ENCODE data around the gene HSDL2. TPM values are rescaled to one million over a fixed set of nuclear protein-coding genes. Genes with fewer than 3 reads are reported as not detected.

HSDL2 gene
- total RNA-seq = 1 to 10 TPM; 4.7 to 7.8 (median 5.7) TPM

DNA sequence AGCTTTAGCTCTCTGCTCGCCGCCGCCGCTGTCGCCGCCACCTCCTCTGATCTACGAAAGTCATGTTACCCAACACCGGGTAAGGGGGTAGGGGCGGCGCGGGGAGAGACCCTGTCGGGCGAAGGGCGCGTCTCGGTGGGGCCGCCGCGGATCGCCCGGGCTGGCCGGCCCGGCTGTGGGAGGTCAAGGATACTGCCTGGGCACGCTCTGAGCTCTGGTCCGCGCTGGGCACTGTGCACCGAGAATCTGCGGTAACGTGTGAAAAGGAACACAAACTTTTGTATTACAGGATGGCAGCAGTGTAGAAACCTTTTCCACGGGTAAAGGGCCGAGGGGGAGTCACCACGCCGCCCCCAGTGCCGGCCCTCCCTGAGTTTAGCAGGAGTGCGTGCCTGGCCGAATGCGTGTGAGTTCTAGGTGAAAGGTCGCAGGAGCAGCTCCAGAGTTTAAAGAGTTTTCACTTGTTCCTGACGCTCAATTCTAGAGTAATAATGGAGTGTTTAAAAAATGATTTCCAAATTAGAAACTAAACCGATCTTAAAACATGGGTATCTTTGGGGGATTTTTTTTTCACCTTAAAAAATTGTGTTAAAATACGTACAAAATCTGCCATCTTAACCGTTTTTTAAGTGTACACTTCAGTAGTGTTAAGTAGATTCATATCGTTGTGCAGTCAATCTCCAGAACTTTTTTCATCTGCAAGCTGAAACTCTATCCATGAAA, at the start of gene HSDL2:
Gene HSDL2 (plus strand): TSS at position 7 of the 723 bp plus-strand sequence. CDS start 56 bp downstream, at position 63.
- Mint-ChIP-seq H3K4me3 (peak within 1 kb of the TSS; percentile 100), H3K4me1 (ENCODE audit: low read depth) (peaks cover 43% of the 10 kb centered on the region), H3K27me3 (ENCODE audit: low read depth) (no peaks in the 10 kb centered on the region), H3K9me3 (no peaks in the 10 kb centered on the region), H3K36me3 (ENCODE audit: insufficient read depth) (peaks cover under 1% of the 10 kb centered on the region)
- no peak for DNase-seq
- peak in 1 of 2 donors; percentile 6 for ATAC-seq

- H3K4me3 Mint-ChIP-seq = peak overlapping the region; percentile 96
- no peaks in the 10 kb centered on the region for H3K27me3 Mint-ChIP-seq (ENCODE audit: low read depth)
- H3K9me3 Mint-ChIP-seq = no peaks in the 10 kb centered on the region
- ATAC-seq (no peak), DNase-seq (no peak)
- H3K4me1 Mint-ChIP-seq (ENCODE audit: low read depth) = peaks cover 51% of the 10 kb centered on the region
- H3K36me3 Mint-ChIP-seq (ENCODE audit: insufficient read depth) = no peaks in the 10 kb centered on the region
Observed at GRCh38 chr9:112331674-112331952, 48.3 kb upstream of the HSDL2 start.

DNA sequence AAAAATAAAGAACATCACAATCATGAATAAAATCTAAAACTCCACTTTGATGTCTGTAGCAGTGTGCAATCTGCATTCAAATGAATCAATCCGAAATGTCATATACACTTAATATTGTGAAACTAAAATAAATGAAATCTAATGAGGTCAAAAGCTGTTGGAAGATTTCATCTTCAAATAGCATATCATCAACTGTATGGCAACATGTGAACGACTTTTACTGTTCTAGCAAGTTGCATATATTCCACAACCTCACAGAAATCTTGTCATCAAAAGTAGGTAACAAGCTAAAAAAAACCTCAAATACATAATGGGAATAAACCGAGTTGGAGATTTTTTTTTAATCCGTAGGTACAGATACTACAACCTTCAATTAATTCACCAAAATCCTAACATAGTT, 47.7 kb upstream of the HSDL2 start:
- H3K27me3 Mint-ChIP-seq (ENCODE audit: low read depth) = no peaks in the 10 kb centered on the region
- no peaks in the 10 kb centered on the region for H3K9me3 Mint-ChIP-seq
- ATAC-seq = no peak
- no peak for DNase-seq
- H3K4me1 Mint-ChIP-seq (ENCODE audit: low read depth) = peaks cover 48% of the 10 kb centered on the region
- H3K36me3 Mint-ChIP-seq (ENCODE audit: insufficient read depth) = no peaks in the 10 kb centered on the region
- H3K4me3 Mint-ChIP-seq = peak overlapping the region; percentile 96

GRCh38 chr9:112332674-112332976, 47.3 kb upstream of the HSDL2 start:
- Mint-ChIP-seq H3K4me1 (ENCODE audit: low read depth) (peaks cover 44% of the 10 kb centered on the region), H3K4me3 (peak overlapping the region; percentile 96)
- ATAC-seq = no peak

GRCh38 chr9:112332977-112333638, 46.8 kb upstream of the HSDL2 start, which contains the start of gene PTBP3:
PTBP3 (minus strand) TSS chr9:112333619; CDS start chr9:112297865, 35,754 bp downstream.
- no peaks in the 10 kb centered on the region for H3K36me3 Mint-ChIP-seq (ENCODE audit: insufficient read depth)
- peaks cover 39% of the 10 kb centered on the region for H3K4me1 Mint-ChIP-seq (ENCODE audit: low read depth)

More at GRCh38 chr9:112332674-112332976, 47.3 kb upstream of the HSDL2 start:
- H3K36me3 Mint-ChIP-seq (ENCODE audit: insufficient read depth) = no peaks in the 10 kb centered on the region
- H3K27me3 Mint-ChIP-seq (ENCODE audit: low read depth) = no peaks in the 10 kb centered on the region
- DNase-seq = no peak
- no peaks in the 10 kb centered on the region for H3K9me3 Mint-ChIP-seq

DNA sequence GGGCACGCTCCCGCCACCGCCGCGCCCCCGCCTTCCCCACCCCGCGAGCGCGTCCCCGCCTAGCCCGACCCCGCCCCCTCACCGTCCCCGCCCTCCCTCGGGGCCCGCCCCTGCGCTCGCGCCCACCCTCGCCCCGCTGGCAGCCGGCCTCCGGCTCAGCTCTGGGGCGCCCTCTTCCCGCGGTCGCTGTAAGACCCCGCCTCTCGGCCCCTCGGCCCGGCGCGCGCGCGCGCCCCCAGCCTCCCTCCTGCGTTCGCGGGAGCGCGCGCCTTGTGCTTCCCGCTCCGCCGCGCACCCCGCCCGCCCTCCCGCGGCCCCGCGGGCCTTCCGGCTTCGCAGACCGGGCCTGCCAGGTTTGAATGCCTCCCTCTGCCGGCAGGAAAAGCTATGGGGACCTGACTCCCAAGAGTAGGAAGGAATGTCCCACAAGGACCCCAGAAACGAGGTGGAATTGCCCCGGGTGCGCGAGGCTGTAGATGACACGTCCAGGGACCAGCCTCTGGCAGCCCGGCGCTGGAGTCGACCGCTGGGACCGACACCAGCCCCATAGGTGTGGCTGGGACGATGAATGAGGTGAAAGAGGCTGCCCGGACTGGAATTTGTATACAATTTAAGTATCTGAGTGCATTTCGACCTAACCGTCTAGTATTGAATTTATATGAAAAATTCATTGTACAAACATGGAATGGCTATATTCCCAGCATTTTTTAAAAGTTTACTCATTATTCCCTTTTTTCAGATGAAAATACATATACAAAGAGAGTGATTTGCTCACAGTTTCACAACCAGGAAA, 46.1 kb upstream of the HSDL2 start:
- DNase-seq (peak; percentile 94), ATAC-seq (peak; percentile 84 to 88)
- peak overlapping the region; percentile 96 for H3K4me3 Mint-ChIP-seq
- no peaks in the 10 kb centered on the region for H3K9me3 Mint-ChIP-seq
- H3K4me1 Mint-ChIP-seq (ENCODE audit: low read depth) = peaks cover 32% of the 10 kb centered on the region
- H3K27me3 Mint-ChIP-seq (ENCODE audit: low read depth) = no peaks in the 10 kb centered on the region
- H3K36me3 Mint-ChIP-seq (ENCODE audit: insufficient read depth) = no peaks in the 10 kb centered on the region

More at GRCh38 chr9:112332977-112333638, 46.8 kb upstream of the HSDL2 start, which contains the start of gene PTBP3:
- ATAC-seq (peak; percentile 69), DNase-seq (peak; percentile 70)
- Mint-ChIP-seq H3K4me3 (peak within 1 kb of the TSS; percentile 96), H3K27me3 (ENCODE audit: low read depth) (no peaks in the 10 kb centered on the region), H3K9me3 (no peaks in the 10 kb centered on the region)

GRCh38 chr9:112334432-112334841, 45.5 kb upstream of the HSDL2 start:
- no peaks in the 10 kb centered on the region for H3K36me3 Mint-ChIP-seq (ENCODE audit: insufficient read depth)
- DNase-seq (peak; percentile 23), ATAC-seq (peak; percentile 10 to 24)
- peak overlapping the region; percentile 91 for H3K4me3 Mint-ChIP-seq
- H3K9me3 Mint-ChIP-seq = no peaks in the 10 kb centered on the region
- no peaks in the 10 kb centered on the region for H3K27me3 Mint-ChIP-seq (ENCODE audit: low read depth)
- H3K4me1 Mint-ChIP-seq (ENCODE audit: low read depth) = peaks cover 31% of the 10 kb centered on the region

DNA sequence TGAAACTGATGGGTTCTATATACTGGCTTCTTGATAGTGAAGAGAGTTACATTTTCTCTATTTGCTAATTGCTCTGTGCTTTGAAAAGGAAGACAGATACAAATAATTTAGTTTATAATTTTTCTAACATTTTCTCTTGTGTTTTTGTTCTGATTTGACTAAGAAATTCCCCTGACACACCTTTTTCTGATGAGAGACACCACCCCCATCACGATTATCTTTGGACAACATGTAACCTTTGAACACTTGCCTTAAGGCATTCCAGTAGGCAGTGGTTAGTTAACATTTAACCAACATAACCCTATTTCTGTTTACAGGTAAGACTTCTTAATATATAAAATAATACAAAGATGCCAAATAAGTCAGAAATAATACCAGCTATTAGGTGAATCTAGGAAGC, 42.4 kb upstream of the HSDL2 start:
- H3K27me3 Mint-ChIP-seq (ENCODE audit: low read depth) = no peaks in the 10 kb centered on the region
- DNase-seq (no peak), ATAC-seq (no peak)
- no peak overlapping the region for H3K4me3 Mint-ChIP-seq
- peaks cover 6% of the 10 kb centered on the region for H3K4me1 Mint-ChIP-seq (ENCODE audit: low read depth)
- H3K36me3 Mint-ChIP-seq (ENCODE audit: insufficient read depth) = no peaks in the 10 kb centered on the region
- H3K9me3 Mint-ChIP-seq = no peaks in the 10 kb centered on the region

DNA sequence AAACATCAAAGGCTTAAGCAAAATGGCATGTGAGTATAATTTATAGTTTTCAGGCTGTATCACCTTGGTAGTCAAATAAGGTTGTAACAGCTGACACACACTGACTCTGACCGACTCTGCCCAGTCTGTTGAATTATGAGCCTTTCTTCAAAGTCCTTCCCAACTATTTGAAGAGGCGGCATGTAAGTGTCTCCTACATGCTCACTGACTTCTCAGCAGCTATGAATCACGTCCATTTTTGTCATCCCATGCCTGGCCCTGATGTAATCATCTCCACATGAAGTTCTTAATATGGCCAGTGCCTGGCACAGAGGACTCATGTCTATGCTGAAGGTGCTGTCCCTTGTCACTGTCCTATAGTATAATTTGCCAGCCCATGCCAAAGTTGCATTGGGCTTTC, 41.3 kb upstream of the HSDL2 start:
- no peaks in the 10 kb centered on the region for H3K9me3 Mint-ChIP-seq
- no peaks in the 10 kb centered on the region for H3K27me3 Mint-ChIP-seq (ENCODE audit: low read depth)
- H3K4me1 Mint-ChIP-seq (ENCODE audit: low read depth) = peaks cover 6% of the 10 kb centered on the region
- DNase-seq (no peak), ATAC-seq (no peak)
- H3K36me3 Mint-ChIP-seq (ENCODE audit: insufficient read depth) = no peaks in the 10 kb centered on the region
- no peak overlapping the region for H3K4me3 Mint-ChIP-seq

DNA sequence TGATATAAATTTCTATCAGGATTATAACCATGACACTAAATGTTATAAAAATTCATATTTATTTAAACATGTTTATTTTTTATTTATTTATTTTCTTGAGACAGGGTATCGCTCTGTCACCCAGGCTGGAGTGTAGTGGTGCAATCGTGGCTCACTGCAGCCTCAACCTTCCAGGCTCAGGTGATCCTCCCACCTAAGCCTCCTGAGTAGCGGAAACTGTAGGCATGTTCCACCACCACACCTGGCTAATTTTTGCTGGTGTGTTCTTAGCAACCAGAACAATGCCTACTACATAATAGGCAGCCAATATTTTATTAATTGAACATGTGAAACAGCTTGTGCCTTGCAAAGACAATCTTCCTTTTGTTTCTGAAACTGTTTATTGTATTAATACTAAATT, 40.0 kb upstream of the HSDL2 start:
- no peak overlapping the region for H3K4me3 Mint-ChIP-seq
- DNase-seq (no peak), ATAC-seq (no peak)
- H3K9me3 Mint-ChIP-seq = no peaks in the 10 kb centered on the region
- H3K27me3 Mint-ChIP-seq (ENCODE audit: low read depth) = no peaks in the 10 kb centered on the region
- H3K36me3 Mint-ChIP-seq (ENCODE audit: insufficient read depth) = no peaks in the 10 kb centered on the region
- no peaks in the 10 kb centered on the region for H3K4me1 Mint-ChIP-seq (ENCODE audit: low read depth)

DNA sequence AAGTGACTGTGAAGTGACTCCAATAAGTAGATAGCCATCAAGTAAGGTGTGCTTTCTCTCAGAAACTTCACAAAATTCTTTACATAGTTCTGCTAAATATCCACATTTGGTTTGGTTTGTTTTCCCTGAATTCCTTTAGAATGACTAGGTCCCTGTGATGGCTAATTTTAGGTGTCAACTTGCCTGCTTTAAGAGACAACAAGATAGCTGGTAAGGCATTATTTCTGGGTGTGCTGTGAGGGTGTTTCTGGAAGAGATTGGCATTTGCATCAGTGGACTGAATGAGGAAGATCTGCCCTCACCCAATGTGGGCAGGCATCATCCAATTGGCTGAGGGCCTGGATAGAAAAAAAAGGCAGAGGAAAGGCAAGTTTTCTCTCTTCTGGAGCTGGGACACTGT, 38.2 kb upstream of the HSDL2 start:
- no peaks in the 10 kb centered on the region for H3K27me3 Mint-ChIP-seq (ENCODE audit: low read depth)
- H3K9me3 Mint-ChIP-seq = no peaks in the 10 kb centered on the region
- H3K4me1 Mint-ChIP-seq (ENCODE audit: low read depth) = no peaks in the 10 kb centered on the region
- ATAC-seq (no peak), DNase-seq (no peak)
- no peaks in the 10 kb centered on the region for H3K36me3 Mint-ChIP-seq (ENCODE audit: insufficient read depth)
- no peak overlapping the region for H3K4me3 Mint-ChIP-seq

- peak overlapping the region; percentile 68 for H3K4me3 Mint-ChIP-seq
- peaks cover 8% of the 10 kb centered on the region for H3K4me1 Mint-ChIP-seq (ENCODE audit: low read depth)
- ATAC-seq (peak; percentile 70), DNase-seq (peak; percentile 78)
- no peaks in the 10 kb centered on the region for H3K9me3 Mint-ChIP-seq
- peaks cover 5% of the 10 kb centered on the region for H3K27me3 Mint-ChIP-seq (ENCODE audit: low read depth)
- H3K36me3 Mint-ChIP-seq (ENCODE audit: insufficient read depth) = no peaks in the 10 kb centered on the region
Observed at GRCh38 chr9:112348257-112349007, 31.5 kb upstream of the HSDL2 start.

- ATAC-seq = no peak
- peak overlapping the region; percentile 68 for H3K4me3 Mint-ChIP-seq
- peaks cover 8% of the 10 kb centered on the region for H3K4me1 Mint-ChIP-seq (ENCODE audit: low read depth)
- no peaks in the 10 kb centered on the region for H3K36me3 Mint-ChIP-seq (ENCODE audit: insufficient read depth)
- DNase-seq = no peak
- H3K27me3 Mint-ChIP-seq (ENCODE audit: low read depth) = peaks cover 5% of the 10 kb centered on the region
- H3K9me3 Mint-ChIP-seq = no peaks in the 10 kb centered on the region
Observed at GRCh38 chr9:112349008-112349333, 30.9 kb upstream of the HSDL2 start.

GRCh38 chr9:112351184-112351583, 28.7 kb upstream of the HSDL2 start:
- no peak overlapping the region for H3K4me3 Mint-ChIP-seq
- no peaks in the 10 kb centered on the region for H3K36me3 Mint-ChIP-seq (ENCODE audit: insufficient read depth)
- H3K4me1 Mint-ChIP-seq (ENCODE audit: low read depth) = peaks cover 24% of the 10 kb centered on the region
- ATAC-seq = no peak
- peaks cover 5% of the 10 kb centered on the region for H3K27me3 Mint-ChIP-seq (ENCODE audit: low read depth)
- DNase-seq = no peak
- H3K9me3 Mint-ChIP-seq = no peaks in the 10 kb centered on the region
